Neuronal stem cell (in vitro differentiated cells): ENCODE data around the gene KCNAB2.

ENCODE experiments used
- DNase-seq: peaks from one replicate; pipeline ENCODE4 v3.0.0-alpha.2; 2013; ENCODE audit warnings: low spot score
- H2AFZ ChIP-seq: one replicate; pipeline ENCODE4 v1.6.1; 2013; ENCODE audit warnings: mild to moderate bottlenecking, low read length, inconsistent platforms
- H2AK5ac ChIP-seq: 2 replicates; pipeline ENCODE4 v1.6.1; 2013; ENCODE audit warnings: low read depth, mild to moderate bottlenecking, inconsistent platforms, low read length, moderate library complexity, mixed read lengths
- H2BK120ac ChIP-seq: 2 replicates; pipeline ENCODE4 v1.6.1; 2013; ENCODE audit warnings: low read depth, mild to moderate bottlenecking, inconsistent platforms, low read length, moderate library complexity, mixed read lengths
- H2BK12ac ChIP-seq: one replicate; pipeline ENCODE4 v1.6.1; 2013; ENCODE audit warnings: low read length, inconsistent platforms
- H2BK15ac ChIP-seq: 2 replicates; pipeline ENCODE4 v1.6.1; 2013; ENCODE audit warnings: mild to moderate bottlenecking, low read length, inconsistent platforms, mixed read lengths
- H2BK5ac ChIP-seq: one replicate; pipeline ENCODE4 v1.6.1; 2013; ENCODE audit warnings: inconsistent platforms, mild to moderate bottlenecking, low read length, moderate library complexity
- H3K14ac ChIP-seq: one replicate; pipeline ENCODE4 v1.6.1; 2013; ENCODE audit warnings: low read length, inconsistent platforms
- H3K18ac ChIP-seq: 2 replicates; pipeline ENCODE4 v1.6.1; 2013; ENCODE audit warnings: low read length, inconsistent platforms
- H3K23ac ChIP-seq: 2 replicates; pipeline ENCODE4 v1.6.1; 2013; ENCODE audit warnings: low read depth, mild to moderate bottlenecking, mixed read lengths, low read length, inconsistent platforms; ENCODE audit not compliant: poor library complexity
- H3K27ac ChIP-seq: replicated peaks from 3 replicates; pipeline ENCODE4 v1.5.1; 2013; ENCODE audit warnings: low read length, inconsistent platforms
- H3K27me3 ChIP-seq, 3 experiments: 2 replicates each; pipeline ENCODE4 v1.6.1; 2013; ENCODE audit warnings: low read length in 3 of 3, mild to moderate bottlenecking in 2 of 3, inconsistent platforms in 1 of 3, low read depth in 1 of 3, mixed read lengths in 1 of 3, moderate library complexity in 1 of 3; ENCODE audit not compliant: control insufficient read depth in 3 of 3, insufficient read depth in 3 of 3
- H3K36me3 ChIP-seq, 2 donors: replicated peaks in 1 of 2; 2 replicates each; pipeline ENCODE4 v1.6.1; 2013; ENCODE audit warnings: low read length in 2 of 2; ENCODE audit not compliant: control insufficient read depth in 2 of 2, insufficient read depth in 2 of 2
- H3K4ac ChIP-seq: 2 replicates; pipeline ENCODE4 v1.6.1; 2013; ENCODE audit warnings: inconsistent platforms, mild to moderate bottlenecking, low read length, moderate library complexity
- H3K4me1 ChIP-seq, 2 donors: 1 replicate in 1 of 2; 2 replicates in 1 of 2; pipeline ENCODE4 v1.6.1; 2013; ENCODE audit warnings: low read length in 2 of 2, low read depth in 1 of 2; ENCODE audit not compliant: control insufficient read depth in 2 of 2, insufficient read depth in 1 of 2
- H3K4me2 ChIP-seq: one replicate; pipeline ENCODE4 v1.6.1; 2013; ENCODE audit warnings: mild to moderate bottlenecking, low read length, inconsistent platforms; ENCODE audit not compliant: insufficient read depth, poor library complexity, severe bottlenecking
- H3K4me3 ChIP-seq, 2 donors: 2 replicates each; pipeline ENCODE4 v1.5.1; 2013; ENCODE audit warnings: low read length in 2 of 2, mild to moderate bottlenecking in 2 of 2, inconsistent platforms in 1 of 2, moderate library complexity in 1 of 2
- H3K79me1 ChIP-seq: one replicate; pipeline ENCODE4 v1.6.1; 2013; ENCODE audit warnings: low read depth, mild to moderate bottlenecking, inconsistent platforms, low read length, moderate library complexity
- H3K9ac ChIP-seq: one replicate; pipeline ENCODE4 v1.6.1; 2013; ENCODE audit warnings: mild to moderate bottlenecking, low read depth, low read length, inconsistent platforms; ENCODE audit not compliant: poor library complexity
- H3K9me3 ChIP-seq, 2 donors: replicated peaks in 1 of 2; 2 replicates each; pipeline versions ENCODE3 to v1.6.1; 2013; ENCODE audit warnings: low read length in 2 of 2, mild to moderate bottlenecking in 2 of 2, inconsistent platforms in 1 of 2, low read depth in 1 of 2, mixed read lengths in 1 of 2, moderate library complexity in 1 of 2; ENCODE audit not compliant: control insufficient read depth in 2 of 2, insufficient read depth in 1 of 2
- H4K8ac ChIP-seq: one replicate; pipeline ENCODE4 v1.6.1; 2013; ENCODE audit warnings: low read depth, mild to moderate bottlenecking, inconsistent platforms, low read length, moderate library complexity
- H4K91ac ChIP-seq: one replicate; pipeline ENCODE4 v1.6.1; 2013; ENCODE audit warnings: low read length, low read depth, mild to moderate bottlenecking, inconsistent platforms; ENCODE audit not compliant: poor library complexity
- WGBS, 2 donors: extraction: QIAGEN DNeasy Blood & Tissue Kit; methylation state at CpG; one replicate each; pipeline ENCODE4 v1.1.7; 2013; ENCODE audit warnings: missing lambda C conversion rate in 2 of 2, mixed read lengths in 1 of 2; ENCODE audit not compliant: insufficient read length in 2 of 2, insufficient replicate concordance in 1 of 2; ENCODE audit errors: extremely low coverage in 2 of 2; 5-methylcytosine and 5-hydroxymethylcytosine counted together

KCNAB2 gene

DNA sequence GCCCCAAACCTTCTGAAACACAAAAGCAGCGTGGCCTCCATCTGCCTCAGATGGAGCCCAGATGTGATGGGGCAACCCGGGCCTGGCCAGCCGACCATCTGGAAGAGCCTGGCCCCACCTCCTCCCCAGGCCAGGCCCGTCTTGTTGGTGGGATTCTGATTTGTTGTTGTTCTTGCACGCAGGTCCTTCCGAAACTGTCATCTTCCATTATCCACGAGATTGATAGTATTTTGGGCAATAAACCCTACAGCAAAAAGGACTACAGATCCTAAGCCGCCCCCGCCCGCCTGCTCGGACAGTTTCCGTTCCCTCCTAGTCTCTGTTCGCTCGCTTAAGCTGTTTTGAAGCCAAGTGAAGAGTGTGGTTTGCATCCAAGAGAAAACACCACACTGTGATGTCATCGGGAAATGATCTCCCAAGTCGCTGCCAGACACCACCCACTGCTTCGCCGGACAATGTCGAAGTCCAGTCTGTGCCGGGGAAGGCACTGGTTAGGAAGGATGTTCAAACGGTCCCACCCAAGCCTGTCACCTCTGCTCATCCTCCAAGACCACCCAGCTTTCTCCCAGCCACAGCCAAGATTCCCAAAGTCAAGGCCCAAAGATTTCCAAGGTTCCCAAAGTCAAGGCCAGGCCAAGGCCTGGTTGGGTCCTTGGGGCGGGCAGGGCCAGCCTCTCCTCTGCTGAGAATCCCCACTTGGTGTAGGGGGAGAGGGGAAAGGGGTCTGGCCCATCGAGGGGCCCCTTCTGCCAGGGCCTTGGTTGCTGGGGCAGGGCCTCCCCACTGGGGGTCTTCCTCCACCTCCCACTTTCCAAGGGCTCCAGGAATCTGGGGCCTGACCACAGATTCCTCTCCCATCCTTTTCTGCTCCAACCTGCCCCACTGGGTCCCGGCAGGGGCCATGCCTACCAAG, 52.9 kb downstream of the KCNAB2 start:
- H3K18ac ChIP-seq = peak overlapping the region; percentile 76
- peaks cover 0 to 24% of the 10 kb centered on the region in 2 donors for H3K4me1 ChIP-seq
- H2BK12ac ChIP-seq = no peak overlapping the region
- no peak overlapping the region for H2BK15ac ChIP-seq
- no peak overlapping the region for H3K4ac ChIP-seq
- H3K79me1 ChIP-seq = peaks cover 1% of the 10 kb centered on the region
- no peaks in the 10 kb centered on the region for H3K9me3 ChIP-seq
- no peak overlapping the region for H3K4me3 ChIP-seq
- no peak overlapping the region for H3K27ac ChIP-seq
- no CpG with 5 or more reads among the region's 24 CpGs for WGBS, 2 donors
- no peak overlapping the region for H2BK5ac ChIP-seq
- peaks cover 0 to 40% (median 0%) of the 10 kb centered on the region in 3 experiments for H3K27me3 ChIP-seq
- H2AK5ac ChIP-seq = peak overlapping the region; percentile 90
- no peak overlapping the region for H2AFZ ChIP-seq
- no peaks in the 10 kb centered on the region for H3K36me3 ChIP-seq
- H2BK120ac ChIP-seq = no peak overlapping the region
- DNase-seq = no peak
- H4K8ac ChIP-seq = no peak overlapping the region
- no peak overlapping the region for H3K9ac ChIP-seq
- H3K4me2 ChIP-seq = no peak overlapping the region
- no peak overlapping the region for H3K14ac ChIP-seq
- H4K91ac ChIP-seq = no peak overlapping the region
- H3K23ac ChIP-seq = no peak overlapping the region

GRCh38 chr1:6099297-6099696, 53.6 kb downstream of the KCNAB2 start:
- Histone ChIP-seq H3K4ac (no peak overlapping the region), H3K36me3 (no peaks in the 10 kb centered on the region), H3K14ac (no peak overlapping the region), H3K18ac (peak overlapping the region; percentile 84), H3K4me3 (no peak overlapping the region), H2BK15ac (peak overlapping the region; percentile 99), H2BK120ac (no peak overlapping the region), H3K79me1 (peaks cover 1% of the 10 kb centered on the region), H2AFZ (no peak overlapping the region), H3K27ac (no peak overlapping the region), H3K9me3 (no peaks in the 10 kb centered on the region), H2BK5ac (peak overlapping the region; percentile 87), H3K4me2 (no peak overlapping the region), H4K91ac (peak overlapping the region; percentile 64), H3K27me3 (peaks cover 0 to 46% (median 0%) of the 10 kb centered on the region in 3 experiments), H2BK12ac (no peak overlapping the region), H4K8ac (peak overlapping the region; percentile 48), H3K9ac (no peak overlapping the region), H2AK5ac (peak overlapping the region; percentile 90), H3K23ac (no peak overlapping the region), H3K4me1 (peaks cover 0 to 24% of the 10 kb centered on the region in 2 donors)
- no CpG with 5 or more reads among the region's 15 CpGs for WGBS, 2 donors
- no peak for DNase-seq

GRCh38 chr1:6099787-6100765, 54.4 kb downstream of the KCNAB2 start:
- no CpG with 5 or more reads among the region's 27 CpGs for WGBS, 2 donors
- Histone ChIP-seq H4K91ac (no peak overlapping the region), H3K4me1 (peaks cover 0 to 24% of the 10 kb centered on the region in 2 donors), H3K4me3 (no peak overlapping the region), H3K36me3 (no peaks in the 10 kb centered on the region), H2BK120ac (peak overlapping the region; percentile 74), H3K4me2 (no peak overlapping the region), H2AFZ (no peak overlapping the region), H4K8ac (no peak overlapping the region), H2BK5ac (peak overlapping the region; percentile 87), H3K4ac (no peak overlapping the region), H3K9ac (peak overlapping the region; percentile 50), H3K18ac (peak overlapping the region; percentile 84), H3K27ac (peak overlapping the region; percentile 78), H3K27me3 (peaks cover 0 to 46% (median 0%) of the 10 kb centered on the region in 3 experiments), H2BK15ac (peak overlapping the region; percentile 99), H3K23ac (no peak overlapping the region), H2AK5ac (peak overlapping the region; percentile 90), H3K79me1 (peaks cover 1% of the 10 kb centered on the region), H2BK12ac (peak overlapping the region; percentile 99), H3K14ac (peak overlapping the region; percentile 98), H3K9me3 (no peaks in the 10 kb centered on the region)
- no peak for DNase-seq
